A673 (cell line): Measurements from ENCODE around the gene ASB3.

Experiments
- CTCF ChIP-seq: fragments of 300-800, 200-600 bp; sonication (generic); conservative IDR thresholded peaks from 2 replicates; pipeline ENCODE4 v1.5.1; 2017; ENCODE audit warnings: low read depth, mild to moderate bottlenecking, antibody characterized with exemption, low read length, moderate library complexity, mixed read lengths
- EZH2 ChIP-seq: fragments of 200-600 bp; sonication (generic); IDR thresholded peaks from 2 replicates; pipeline ENCODE4 v1.6.1; 2017; ENCODE audit warnings: borderline replicate concordance, low read depth, mild to moderate bottlenecking, mixed read lengths, antibody characterized with exemption, low read length; ENCODE audit not compliant: poor library complexity, severe bottlenecking

GRCh38 chr2:53751728-53752127 lies 35.0 kb downstream of the ASB3 start:
- TF ChIP-seq CTCF (no peak), EZH2 (no peak)
